Lower leg skin (tissue), 4 donors: ENCODE results near the gene ELN. TPM values are rescaled to one million over a fixed set of nuclear protein-coding genes. Genes with fewer than 3 reads are reported as not detected.

Experiments used
- DNase-seq, 2 donors: peaks; one replicate each; pipeline ENCODE4 v3.0.0-alpha.2; 2019; ENCODE audit warnings: low spot score in 2 of 2
- H3K4me3 ChIP-seq: fragments of 200-600 bp; sonication (generic); 2 replicates; pipeline ENCODE4 v1.5.1; 2017; ENCODE audit warnings: mild to moderate bottlenecking, low read depth; ENCODE audit not compliant: poor library complexity, severe bottlenecking
- CTCF ChIP-seq, 3 donors: fragments of 450-650 bp; IDR thresholded peaks; one replicate each; pipeline ENCODE4 v1.5.1; 2016; ENCODE audit warnings: antibody characterized with exemption in 3 of 3, mild to moderate bottlenecking in 3 of 3, moderate library complexity in 2 of 3
- POLR2A ChIP-seq, 2 donors: fragments of 450-650 bp; IDR thresholded peaks; one replicate each; pipeline ENCODE4 v1.6.1; 2016 to 2017; ENCODE audit warnings: antibody characterized with exemption in 2 of 2, mild to moderate bottlenecking in 1 of 2, moderate library complexity in 1 of 2
- WGBS, 2 donors: methylation state at CpG; one replicate each; pipeline ENCODE4 v1.1.5; 2018; 5-methylcytosine and 5-hydroxymethylcytosine counted together
- intact Hi-C: fragments of 100-400 bp; cut with DNase I; formaldehyde crosslinking; loops from one replicate; pipeline ENCODE4 v1.15.0; 2023; ENCODE audit warnings: low total_unique reads
- total RNA-seq, 4 donors: library from RNA; depleted of rRNA; stranded (reverse); fragments of >200 nt; gene quantifications; one replicate each; pipeline ENCODE4 v1.1.0, GENCODE V29; 2016

Gene ELN
- total RNA-seq, 4 donors from 2014 or later: 5.6 to 96.2 (median 32.4) TPM

GRCh38 chr7:74029991-74030415, 2.0 kb downstream of the ELN start:
- 29 to 44% methylated on average over 8 of the region's 8 CpGs for WGBS, 2 donors
- H3K4me3 ChIP-seq: no peak overlapping the region
- intact Hi-C loops: loop anchor here (5.0 kb wide), 1 partner anchor 163 kb away; no protein-coding TSS in a partner anchor
- DNase-seq: no peak
- TF ChIP-seq CTCF (IDR thresholded peaks at IDR 0.05) (no peak), POLR2A (IDR thresholded peaks at IDR 0.05) (no peak)

- H3K4me3 ChIP-seq: no peak overlapping the region
- TF ChIP-seq CTCF (IDR thresholded peaks at IDR 0.05) (no peak), POLR2A (IDR thresholded peaks at IDR 0.05) (no peak)
- intact Hi-C loops: no loop called here
- DNase-seq: no peak
- 65 to 76% methylated on average over 6 to 7 of the region's 7 CpGs for WGBS, 2 donors
These were observed 2.9 kb downstream of the ELN start for GRCh38 chr7:74030861-74031260.

DNA sequence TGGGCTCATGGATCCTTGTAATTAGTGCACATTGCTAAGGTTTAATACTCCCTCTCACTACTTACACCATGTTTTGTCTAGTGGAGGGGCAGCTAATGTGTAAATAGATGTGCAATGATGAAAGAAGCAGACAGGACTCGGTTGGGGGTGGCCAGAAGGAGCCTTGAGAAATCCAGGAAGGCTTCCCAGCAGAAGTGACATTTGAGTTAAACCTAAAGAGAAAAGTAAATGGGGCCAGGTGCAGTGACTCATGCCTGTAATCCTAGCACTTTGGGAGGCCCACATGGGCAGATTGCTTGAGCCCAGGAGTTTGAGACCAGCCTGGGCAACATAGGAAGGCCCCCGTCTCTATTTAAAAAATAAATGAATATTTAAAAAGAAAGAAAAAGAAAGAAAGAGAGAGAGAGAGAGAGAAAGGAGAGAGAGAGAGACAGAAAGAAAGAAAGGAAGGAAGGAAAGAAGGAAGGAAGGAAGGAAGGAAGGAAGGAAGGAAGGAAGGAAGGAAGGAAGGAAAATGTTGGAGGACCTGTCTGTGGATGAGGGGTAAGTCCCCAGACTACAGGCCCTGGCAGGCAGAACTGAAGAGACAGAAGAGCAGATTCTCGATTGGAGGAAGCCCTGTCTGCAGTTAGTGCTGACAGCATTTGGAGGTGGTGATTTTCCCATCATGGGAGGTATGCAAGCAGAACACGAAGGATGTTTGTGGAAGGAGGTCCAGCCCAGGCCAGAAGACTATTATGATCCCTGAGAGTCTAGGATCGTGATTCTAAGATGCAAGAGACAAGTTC, 3.6 kb downstream of the ELN start:
- no peak for DNase-seq
- intact Hi-C loops: no loop called here
- TF ChIP-seq CTCF (IDR thresholded peaks at IDR 0.05) (no peak), POLR2A (IDR thresholded peaks at IDR 0.05) (no peak)
- WGBS, 2 donors: 30 to 35% methylated on average over 5 of the region's 5 CpGs
- no peak overlapping the region for H3K4me3 ChIP-seq

- intact Hi-C loops: no loop called here
- WGBS, 2 donors: 1 to 9% methylated on average over 8 of the region's 8 CpGs
- no peak for TF ChIP-seq POLR2A (IDR thresholded peaks at IDR 0.05)
- no peak for TF ChIP-seq CTCF (IDR thresholded peaks at IDR 0.05)
- no peak overlapping the region for H3K4me3 ChIP-seq
- no peak for DNase-seq
These were observed 4.2 kb downstream of the ELN start for GRCh38 chr7:74032191-74032490.

GRCh38 chr7:74032624-74033371, 4.8 kb downstream of the ELN start:
- H3K4me3 ChIP-seq: no peak overlapping the region
- no peak for TF ChIP-seq CTCF (IDR thresholded peaks at IDR 0.05)
- no peak for TF ChIP-seq POLR2A (IDR thresholded peaks at IDR 0.05)
- DNase-seq: no peak
- 42 to 48% methylated on average over 8 of the region's 8 CpGs for WGBS, 2 donors
- intact Hi-C loops: no loop called here
